ENCODE data around the gene BRD3OS. TPM values are rescaled to one million over a fixed set of nuclear protein-coding genes. Genes with fewer than 3 reads are reported as not detected.

The BRD3OS gene
- total RNA-seq, 1 experiment from 2014 or later: 41.0 TPM

- Histone ChIP-seq H4K20me1 (ENCODE audit: insufficient read depth, low read depth, low read length) (no peaks in the 10 kb centered on the region), H3K27ac (ENCODE audit: low read length) (no peak overlapping the region), H3K4me1 (ENCODE audit: low read length) (no peaks in the 10 kb centered on the region), H3K79me2 (ENCODE audit: low read length) (no peaks in the 10 kb centered on the region), H3K9ac (ENCODE audit: low read length) (no peak overlapping the region), H3K4me2 (ENCODE audit: low read depth, low read length, poor library complexity, severe bottlenecking) (no peak overlapping the region), H3K9me3 (ENCODE audit: low read length) (no peaks in the 10 kb centered on the region), H3K9me2 (replicated peaks; ENCODE audit: insufficient read depth, low read length) (no peaks in the 10 kb centered on the region), H2AFZ (ENCODE audit: low read length) (no peak overlapping the region), H3K27me3 (ENCODE audit: low read length) (no peaks in the 10 kb centered on the region), H3K36me3 (ENCODE audit: insufficient read depth, low read length) (no peaks in the 10 kb centered on the region), H3K4me3 (ENCODE audit: low read length) (no peak overlapping the region)
- no peak for DNase-seq
These were observed 51.4 kb downstream of the BRD3OS start for GRCh38 chr9:134076644-134077043.

Other genes with a start within 250 kb of the BRD3OS start
- 3.5 and 9.6 TPM in 2 replicates for gene VAV2, start 33.2 kb upstream of the BRD3OS start, total RNA-seq (2014; rRNA removed; shearing (Covaris generic); ENCODE audit: low replicate concordance)
- 4.0 and 7.2 TPM in 2 replicates for gene BRD3, start 42.5 kb downstream of the BRD3OS start, total RNA-seq (2014; rRNA removed; shearing (Covaris generic); ENCODE audit: low replicate concordance)
- 19.6 and 26.6 TPM in 2 replicates for gene WDR5, start 110.6 kb downstream of the BRD3OS start, total RNA-seq (2014; rRNA removed; shearing (Covaris generic); ENCODE audit: low replicate concordance)
- gene RNU6ATAC, start 139.1 kb downstream of the BRD3OS start, total RNA-seq (2014; rRNA removed; shearing (Covaris generic); ENCODE audit: low replicate concordance): not detected in 2 replicates

Data from Karpas-422 (cell line).